Calu3 (cell line): Measurements from ENCODE around the gene HSPA12B. TPM values are rescaled to one million over a fixed set of nuclear protein-coding genes. Genes with fewer than 3 reads are reported as not detected.

ENCODE experiments used
- BruUV-seq: library from RNA; stranded (reverse); fragments of 400-500 nt; replicated peaks from 2 replicates; lab custom pipeline; 2021; lab: Mats Ljungman, UMichigan
- CTCF ChIA-PET: fragments of 300-600 bp; sonication (Branson Sonifier 250); formaldehyde crosslinking; loops from one replicate; lab custom pipeline; 2022; ENCODE audit warnings: antibody characterized with exemption; lab: Charles Lee
- DNase-seq: peaks from one replicate; pipeline ENCODE4 v3.0.0; 2022
- H3K27ac Mint-ChIP-seq: one replicate; pipeline ENCODE4 v1.8.0; 2022; ENCODE audit warnings: mixed read lengths; ENCODE audit not compliant: unreplicated experiment
- H3K27me3 Mint-ChIP-seq: one replicate; pipeline ENCODE4 v1.8.0; 2022; ENCODE audit warnings: mixed read lengths; ENCODE audit not compliant: unreplicated experiment
- H3K36me3 Mint-ChIP-seq: one replicate; pipeline ENCODE4 v1.8.0; 2022; ENCODE audit warnings: mild to moderate bottlenecking, moderate library complexity, mixed read lengths; ENCODE audit not compliant: insufficient read depth, unreplicated experiment
- H3K4me1 Mint-ChIP-seq: one replicate; pipeline ENCODE4 v1.8.0; 2022; ENCODE audit warnings: mild to moderate bottlenecking, low read depth, mixed read lengths; ENCODE audit not compliant: unreplicated experiment
- H3K4me3 Mint-ChIP-seq: one replicate; pipeline ENCODE4 v1.8.0; 2022; ENCODE audit warnings: mild to moderate bottlenecking, low read depth, moderate library complexity, mixed read lengths; ENCODE audit not compliant: unreplicated experiment
- H3K9me3 Mint-ChIP-seq: one replicate; pipeline ENCODE4 v1.8.0; 2022; ENCODE audit warnings: low read depth, mixed read lengths; ENCODE audit not compliant: unreplicated experiment
- CTCF ChIP-seq: fragments of 200-600 bp; IDR thresholded peaks from one replicate; pipeline ENCODE4 v1.8.0; 2022; ENCODE audit warnings: antibody characterized with exemption; ENCODE audit not compliant: unreplicated experiment
- intact Hi-C: fragments of 100-400 bp; cut with micrococcal nuclease; formaldehyde crosslinking; loops from one replicate; pipeline ENCODE4 v1.10.0; 2022; ENCODE audit not compliant: unreplicated experiment
- total RNA-seq: library from RNA; stranded (reverse); gene quantifications from 2 replicates; pipeline ENCODE4 v1.2.3, GENCODE V29; 2022

Gene HSPA12B
- total RNA-seq, 1 experiment from 2014 or later: not detected

- intact Hi-C loops: no loop called here
- Mint-ChIP-seq H3K9me3 (no peaks in the 10 kb centered on the region), H3K4me1 (no peaks in the 10 kb centered on the region), H3K4me3 (no peak overlapping the region), H3K27me3 (peaks cover 15% of the 10 kb centered on the region), H3K27ac (no peak overlapping the region), H3K36me3 (no peaks in the 10 kb centered on the region)
- CTCF ChIA-PET: no interaction called here
- DNase-seq: no peak
- no TSS peak for BruUV-seq
- TF ChIP-seq CTCF: no peak
Observed at GRCh38 chr20:3714092-3714491, 18.4 kb upstream of the HSPA12B start.

- Mint-ChIP-seq H3K36me3 (no peaks in the 10 kb centered on the region), H3K27me3 (peaks cover 24% of the 10 kb centered on the region), H3K4me1 (no peaks in the 10 kb centered on the region), H3K4me3 (no peak overlapping the region), H3K27ac (no peak overlapping the region), H3K9me3 (no peaks in the 10 kb centered on the region)
- CTCF ChIA-PET: interaction anchor here (0.6 to 1.0 kb wide), 5 partner anchors 21 to 167 kb away, joined by 3 to 5 read pairs (median 4); no protein-coding TSS in a partner anchor
- no TSS peak for BruUV-seq
- intact Hi-C loops: no loop called here
- peak; percentile 47 for TF ChIP-seq CTCF
- peak; percentile 45 for DNase-seq
Observed at GRCh38 chr20:3716195-3716834, 16.2 kb upstream of the HSPA12B start.

GRCh38 chr20:3719046-3719445 is 13.4 kb upstream of the HSPA12B start:
- BruUV-seq: no TSS peak
- CTCF ChIA-PET: interaction anchor here (1.5 kb wide), 1 partner anchor 8 kb away, joined by 3 read pairs; no protein-coding TSS in a partner anchor
- Mint-ChIP-seq H3K4me3 (no peak overlapping the region), H3K27me3 (peaks cover 17% of the 10 kb centered on the region), H3K36me3 (no peaks in the 10 kb centered on the region), H3K9me3 (no peaks in the 10 kb centered on the region), H3K27ac (no peak overlapping the region), H3K4me1 (no peaks in the 10 kb centered on the region)
- intact Hi-C loops: no loop called here
- no peak for DNase-seq
- no peak for TF ChIP-seq CTCF

GRCh38 chr20:3720068-3720467 is 12.4 kb upstream of the HSPA12B start:
- no peaks in the 10 kb centered on the region for H3K4me1 Mint-ChIP-seq
- TF ChIP-seq CTCF: no peak
- H3K36me3 Mint-ChIP-seq: no peaks in the 10 kb centered on the region
- no peak overlapping the region for H3K4me3 Mint-ChIP-seq
- no peaks in the 10 kb centered on the region for H3K9me3 Mint-ChIP-seq
- no peak overlapping the region for H3K27ac Mint-ChIP-seq
- intact Hi-C loops: no loop called here
- peaks cover 26% of the 10 kb centered on the region for H3K27me3 Mint-ChIP-seq
- CTCF ChIA-PET: interaction anchor here (1.5 kb wide), 1 partner anchor 9 kb away, joined by 3 read pairs; no protein-coding TSS in a partner anchor
- DNase-seq: no peak
- no TSS peak for BruUV-seq
